Measurements from ENCODE around the gene LRRC63. TPM values are rescaled to one million over a fixed set of nuclear protein-coding genes. Genes with fewer than 3 reads are reported as not detected.

The LRRC63 gene
- total and polyA plus RNA-seq, 9 of the 15 experiments (the other 6 are each of a cell fraction or from before 2014, with no cell fraction given): 0.07 to 0.41 (median 0.24) TPM; not detected in 1

DNA sequence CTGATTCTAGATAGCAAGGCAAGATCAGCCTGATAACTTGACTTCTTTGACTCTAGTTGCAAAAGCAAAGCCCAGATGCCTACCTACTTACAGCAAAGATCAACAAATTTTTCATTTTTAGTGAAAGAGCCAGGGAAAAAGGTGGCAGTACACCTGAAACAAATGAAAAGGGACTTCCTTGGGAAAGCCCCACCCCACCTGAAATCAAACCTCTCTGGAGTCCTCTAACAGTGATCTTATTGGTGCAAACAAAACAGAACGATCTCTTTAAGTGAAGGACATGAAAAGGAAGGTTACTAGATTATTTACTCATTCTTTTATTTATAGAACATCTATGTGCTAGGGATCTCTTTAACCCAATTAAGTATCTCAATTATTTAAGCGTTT, 29.2 kb upstream of the LRRC63 start:
- Histone ChIP-seq H3K27ac (ENCODE audit: extremely low read depth, low read depth, low read length) (peak overlapping the region; percentile 98), H3K9me3 (replicated peaks; ENCODE audit: control insufficient read depth, insufficient read depth, low read depth, low read length) (no peaks in the 10 kb centered on the region), H3K9me1 (ENCODE audit: control insufficient read depth, insufficient read depth, low read length) (no peaks in the 10 kb centered on the region), H3K27me3 (ENCODE audit: control insufficient read depth in 2 of 2, insufficient read depth in 2 of 2, low read length in 2 of 2) (no peaks in the 10 kb centered on the region), H4K20me1 (replicated peaks; ENCODE audit: control insufficient read depth, insufficient read depth, low read length) (no peaks in the 10 kb centered on the region), H3K4me3 (peak overlapping the region; percentile 70), H3K4me1 (replicated peaks in 1 of 2; ENCODE audit: control insufficient read depth in 2 of 2, insufficient read depth in 2 of 2, low read length in 2 of 2) (peaks cover 7 to 34% of the 10 kb centered on the region in 2 experiments; a peak in 4 of 5 replicates), H3K79me2 (ENCODE audit: control insufficient read depth, insufficient read depth, low read length) (peaks cover 46% of the 10 kb centered on the region), H3K9ac (ENCODE audit: insufficient read depth in 1 of 2, low read depth in 2 of 2, low read length in 2 of 2) (peak overlapping the region in 1 of 2 experiments; percentile 89; a peak in 2 of 4 replicates), H3K36me3 (ENCODE audit: control insufficient read depth, insufficient read depth, low read length) (peaks cover 20% of the 10 kb centered on the region; the same call in 1 of the 3 replicates), H3K4me2 (ENCODE audit: insufficient read depth, low read length) (peak overlapping the region; percentile 95), H2AFZ (ENCODE audit: low read depth, low read length) (peak overlapping the region; percentile 92)
- 25% methylated on average over 2 of the region's 2 CpGs for WGBS (ENCODE audit: insufficient coverage, low coverage, missing lambda C conversion rate)
- ChIA-PET POLR2A (interaction anchor here (0.6 to 0.9 kb wide), 3 partner anchors 11 to 261 kb away, joined by 3 to 5 read pairs (median 3); no protein-coding TSS in a partner anchor), CTCF (ENCODE audit: low intra/inter-chr PET ratio) (interaction anchor here (0.6 kb wide), 1 partner anchor 1031 kb away, joined by 9 read pairs; no protein-coding TSS in a partner anchor)
- DNase-seq (ENCODE audit: extremely low read depth in 1 of 4, low spot score in 3 of 4) (no peak), ATAC-seq (no peak), FAIRE-seq (no peak)
- no peak for TF ChIP-seq JUNB (CRISPR knock-in tag; conservative IDR thresholded peaks at IDR 0.05)
- peak; percentile 7; the same call in 1 of the 2 replicates for TF ChIP-seq BACH1 (tag; IDR thresholded peaks at IDR 0.05)
- TF ChIP-seq SRSF1 (IDR thresholded peaks at IDR 0.05; ENCODE audit: low read depth, low read length): no peak
- no peak for TF ChIP-seq TGIF2 (CRISPR knock-in tag; IDR thresholded peaks at IDR 0.05)
- intact Hi-C loops (cut with micrococcal nuclease) (loop anchor here (2.0 to 5.0 kb wide), 3 partner anchors 22 to 105 kb away; partner anchors contain the start of gene LRRC63), in situ Hi-C loops (cut with MboI) (no loop called here)
- BruUV-seq (replicated peaks): TSS peak; percentile 85

Measured in K562 (cell line).